SKM-1 (cell line): Measurements from ENCODE around the gene UTS2R.

Experiments used
- DNase-seq: peaks from one replicate; lab custom pipeline; 2025; ENCODE audit not compliant: unreplicated experiment; lab: John Stamatoyannopoulos, UW

The UTS2R gene

DNA sequence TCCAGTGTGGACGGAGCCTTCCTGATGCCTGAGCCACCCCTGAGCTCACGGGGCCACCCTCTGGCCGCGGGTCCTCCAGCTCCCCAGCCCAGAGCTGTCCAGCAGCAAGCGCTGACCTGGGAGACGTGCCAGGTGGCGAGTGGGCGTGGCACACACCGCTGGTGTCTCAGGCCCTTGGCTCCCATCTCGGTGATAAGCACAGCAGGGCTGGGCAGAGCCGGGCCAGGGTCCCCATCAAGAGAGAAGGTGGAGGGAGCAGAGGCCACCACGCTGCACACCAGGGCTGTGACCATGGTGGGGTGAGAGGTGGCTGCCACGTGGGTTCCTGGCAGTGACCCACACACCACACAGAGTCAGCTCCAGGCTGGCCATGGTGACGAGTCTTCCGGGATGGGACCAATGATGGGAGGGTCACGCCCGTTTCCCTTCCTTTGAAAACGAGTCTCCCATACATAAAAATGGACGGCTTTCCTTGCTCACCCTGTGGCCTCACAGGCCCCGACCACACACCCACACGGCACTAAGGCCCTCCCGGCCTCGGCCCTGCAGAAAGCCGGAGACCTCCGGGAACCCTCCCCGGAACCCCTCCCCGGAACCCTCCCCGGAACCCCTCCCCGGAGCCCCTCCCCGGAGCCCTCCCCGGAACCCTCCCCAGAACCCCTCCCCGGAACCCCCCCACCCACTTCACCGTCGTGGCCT lies 16.8 kb downstream of the UTS2R start:
- DNase-seq = no peak

DNA sequence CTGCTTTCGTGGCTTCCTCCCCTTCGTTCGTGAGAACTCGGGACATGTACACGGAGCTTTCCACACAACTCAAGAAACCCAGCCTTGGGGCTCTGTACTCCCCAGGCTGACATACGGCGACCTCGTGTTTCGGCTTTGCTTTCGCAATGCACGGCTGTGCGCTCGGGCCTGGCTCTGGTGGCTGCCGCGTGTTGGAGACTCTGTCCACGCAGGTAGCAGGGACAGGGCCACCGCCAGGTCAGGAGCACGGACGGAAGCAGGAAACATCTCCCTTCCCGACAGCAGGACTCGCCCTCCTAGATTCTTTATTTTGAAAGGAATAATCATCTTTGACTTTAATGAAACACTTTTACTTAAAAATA lies 17.3 kb downstream of the UTS2R start:
- no peak for DNase-seq

DNA sequence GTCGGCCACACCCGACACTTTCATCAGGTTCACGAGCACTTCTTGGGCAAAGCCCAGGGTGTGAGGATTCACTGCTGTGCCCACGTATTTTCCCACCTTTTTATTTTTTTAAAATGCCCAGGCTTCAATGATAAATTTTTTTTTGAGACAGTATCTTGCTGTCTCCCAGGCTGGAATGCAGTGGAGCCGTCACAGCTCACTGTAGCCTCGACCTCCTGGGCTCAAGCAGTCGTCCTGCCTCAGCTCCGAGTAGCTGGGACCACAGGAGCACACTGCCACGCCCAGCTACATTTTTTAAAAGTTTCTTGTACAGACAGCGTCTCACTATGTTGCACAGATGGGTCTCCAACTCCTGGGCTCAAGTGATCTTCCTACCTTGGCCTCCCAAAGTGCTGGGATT lies 17.8 kb downstream of the UTS2R start:
- no peak for DNase-seq

DNA sequence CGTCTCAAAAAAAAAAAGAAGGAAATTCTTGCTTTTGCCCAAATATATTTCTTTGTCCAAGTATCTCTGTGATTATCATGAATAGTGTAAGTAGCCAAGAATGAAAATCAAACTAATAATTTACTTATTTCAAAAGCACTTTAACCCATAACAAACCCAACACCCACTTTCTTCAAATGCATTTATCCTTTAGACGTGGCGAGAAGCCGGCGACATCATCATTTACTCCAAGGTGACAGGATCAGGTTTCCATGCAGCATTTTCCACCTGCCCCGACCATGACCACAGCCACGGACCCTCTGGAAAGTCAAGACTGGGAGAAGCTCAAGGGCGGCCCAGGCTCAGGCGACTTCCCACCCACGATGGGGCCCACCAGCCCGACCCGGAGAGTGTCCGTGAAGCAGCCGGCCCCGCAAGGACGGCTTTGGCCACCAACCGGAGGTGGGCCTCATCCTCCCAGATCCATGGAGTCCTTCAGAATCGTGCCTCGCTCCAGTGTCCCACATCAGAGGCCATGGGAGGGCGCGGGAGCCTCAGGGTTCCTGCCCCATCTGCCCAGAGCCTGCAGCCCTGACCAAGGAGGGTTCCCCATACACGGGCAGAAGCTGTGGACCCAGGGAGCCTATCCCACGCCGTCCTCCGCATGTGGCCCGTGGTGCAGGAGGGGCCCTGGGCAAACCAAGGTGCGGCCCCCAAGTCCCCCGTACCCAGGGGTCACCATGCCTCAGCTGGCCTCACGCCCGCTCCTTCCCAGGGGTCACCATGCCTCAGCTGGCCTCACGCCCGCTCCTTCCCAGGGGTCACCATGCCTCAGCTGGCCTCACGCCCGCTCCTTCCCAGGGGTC lies 18.7 kb downstream of the UTS2R start:
- no peak for DNase-seq

DNA sequence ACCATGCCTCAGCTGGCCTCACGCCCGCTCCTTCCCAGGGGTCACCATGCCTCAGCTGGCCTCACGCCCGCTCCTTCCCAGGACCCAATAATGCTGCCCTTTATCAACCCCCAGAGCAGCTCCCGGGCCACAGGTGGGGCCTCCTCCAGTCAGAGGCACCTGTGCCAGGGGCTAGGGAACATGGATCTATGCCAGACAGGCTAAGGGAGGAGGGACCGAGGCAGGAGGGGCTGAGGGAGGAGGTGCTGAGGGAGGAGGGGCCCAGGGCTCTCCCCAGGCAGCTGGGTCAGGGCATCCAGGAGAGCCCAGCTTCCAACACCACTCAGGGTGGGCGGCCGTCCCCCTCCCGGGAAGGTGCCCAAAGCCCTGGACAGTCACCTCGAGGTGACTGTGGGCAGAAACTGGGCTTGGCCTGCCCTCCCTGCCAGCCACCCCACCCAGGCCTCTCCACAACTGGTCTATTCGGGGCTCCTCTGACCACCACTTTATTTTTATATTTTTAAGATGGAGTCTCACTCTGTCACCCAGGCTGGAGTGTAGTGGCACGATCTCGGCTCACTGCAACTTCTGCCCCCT lies 19.4 kb downstream of the UTS2R start:
- no peak for DNase-seq

DNA sequence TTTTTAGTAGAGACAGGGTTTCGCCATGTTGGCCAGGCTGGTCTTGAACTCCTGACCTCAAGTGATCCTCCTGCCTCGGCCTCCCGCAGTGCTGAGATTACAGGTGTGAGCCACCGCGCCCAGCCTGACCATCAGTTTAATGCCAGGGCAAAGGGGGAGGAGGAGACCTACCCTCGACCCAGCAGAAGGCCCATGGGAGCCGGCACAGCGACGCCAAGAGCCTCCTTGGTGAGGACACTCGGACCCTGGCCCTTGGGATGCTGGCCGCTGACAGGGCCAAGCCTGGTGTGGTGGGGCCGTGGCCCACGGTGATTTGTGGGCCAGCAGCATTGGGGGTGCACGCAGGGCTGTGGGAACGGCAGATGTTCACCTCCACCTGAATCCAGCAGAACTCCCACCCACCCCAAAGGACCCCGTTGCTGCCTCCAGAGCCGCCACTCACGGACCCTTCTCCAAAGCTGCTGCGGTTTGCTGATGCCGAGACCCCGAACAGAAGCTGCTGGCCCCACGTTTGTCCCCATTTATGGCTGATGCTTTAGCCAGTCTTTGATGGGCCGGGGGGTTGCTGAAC lies 20.0 kb downstream of the UTS2R start:
- DNase-seq = no peak

DNA sequence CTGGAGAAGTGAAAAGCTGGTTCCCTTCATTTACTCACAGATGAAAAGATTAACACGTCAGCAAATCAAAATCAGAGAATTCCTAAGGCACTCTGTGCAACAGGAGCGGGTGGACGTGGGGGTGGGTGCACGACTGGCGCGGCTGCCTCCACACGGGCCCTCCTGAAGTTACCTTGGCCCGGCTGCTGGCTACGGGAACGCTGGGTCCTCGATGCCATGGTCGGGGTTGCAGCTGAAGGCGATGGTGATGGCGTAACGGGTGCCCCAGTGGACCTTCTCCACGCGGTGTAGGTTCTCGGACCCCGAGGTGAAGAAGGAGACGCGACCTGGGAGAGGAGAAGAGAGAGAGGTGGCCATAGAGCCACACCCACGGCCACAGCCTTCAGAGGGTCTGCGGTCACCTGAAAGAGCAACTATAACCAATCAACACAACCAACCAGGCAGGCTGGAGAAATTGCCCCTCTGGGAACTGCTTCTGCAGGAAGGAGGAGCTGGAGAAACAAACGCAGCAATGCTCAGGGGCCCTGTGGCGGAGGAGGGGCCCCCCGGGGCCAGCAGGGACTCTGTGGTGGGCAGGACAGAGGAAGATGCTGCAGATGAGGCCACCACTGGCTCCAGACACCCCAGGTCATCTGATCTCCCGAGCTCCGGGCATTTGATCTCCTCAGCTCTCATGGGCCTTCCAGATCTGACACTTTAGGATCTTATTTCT lies 20.8 kb downstream of the UTS2R start:
- no peak for DNase-seq

DNA sequence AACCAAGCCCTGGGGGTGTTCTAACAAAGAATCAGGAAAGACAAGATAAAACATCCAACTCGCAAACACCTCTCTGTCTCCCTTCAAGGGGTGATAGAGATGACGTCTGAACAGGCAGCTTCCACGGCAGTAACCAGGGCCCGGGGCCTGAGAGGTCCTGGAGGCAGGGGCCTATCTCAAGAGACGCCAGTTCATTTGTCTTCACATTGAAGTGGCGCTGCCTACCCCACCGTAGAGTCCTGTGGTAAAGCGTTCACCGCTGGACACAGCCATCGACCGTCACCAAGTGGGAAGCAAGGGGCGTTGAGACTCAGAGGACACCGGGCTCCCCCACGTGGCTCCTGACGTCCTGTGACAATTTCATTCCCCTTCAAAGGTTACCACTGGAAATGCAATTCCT lies 21.4 kb downstream of the UTS2R start:
- no peak for DNase-seq

DNA sequence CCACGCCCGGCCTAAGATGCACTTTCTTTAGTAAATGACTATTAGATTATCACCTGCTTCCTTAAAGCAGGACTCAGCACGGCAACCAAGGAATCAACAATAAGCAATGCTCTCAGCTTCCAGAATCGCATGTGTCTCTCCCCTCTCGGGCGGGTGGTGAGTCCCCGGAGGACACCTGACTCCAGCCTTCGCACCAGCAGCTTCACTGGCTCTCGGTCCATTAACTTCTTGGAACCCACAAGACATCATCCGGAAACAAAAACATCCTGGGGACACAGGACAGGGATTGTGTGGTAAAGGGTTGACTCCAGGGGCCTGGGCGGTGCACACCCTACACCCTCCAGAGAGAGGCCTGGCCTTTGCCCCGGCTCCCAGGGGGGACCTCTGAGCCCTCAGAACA lies 22.7 kb downstream of the UTS2R start:
- DNase-seq = no peak

DNA sequence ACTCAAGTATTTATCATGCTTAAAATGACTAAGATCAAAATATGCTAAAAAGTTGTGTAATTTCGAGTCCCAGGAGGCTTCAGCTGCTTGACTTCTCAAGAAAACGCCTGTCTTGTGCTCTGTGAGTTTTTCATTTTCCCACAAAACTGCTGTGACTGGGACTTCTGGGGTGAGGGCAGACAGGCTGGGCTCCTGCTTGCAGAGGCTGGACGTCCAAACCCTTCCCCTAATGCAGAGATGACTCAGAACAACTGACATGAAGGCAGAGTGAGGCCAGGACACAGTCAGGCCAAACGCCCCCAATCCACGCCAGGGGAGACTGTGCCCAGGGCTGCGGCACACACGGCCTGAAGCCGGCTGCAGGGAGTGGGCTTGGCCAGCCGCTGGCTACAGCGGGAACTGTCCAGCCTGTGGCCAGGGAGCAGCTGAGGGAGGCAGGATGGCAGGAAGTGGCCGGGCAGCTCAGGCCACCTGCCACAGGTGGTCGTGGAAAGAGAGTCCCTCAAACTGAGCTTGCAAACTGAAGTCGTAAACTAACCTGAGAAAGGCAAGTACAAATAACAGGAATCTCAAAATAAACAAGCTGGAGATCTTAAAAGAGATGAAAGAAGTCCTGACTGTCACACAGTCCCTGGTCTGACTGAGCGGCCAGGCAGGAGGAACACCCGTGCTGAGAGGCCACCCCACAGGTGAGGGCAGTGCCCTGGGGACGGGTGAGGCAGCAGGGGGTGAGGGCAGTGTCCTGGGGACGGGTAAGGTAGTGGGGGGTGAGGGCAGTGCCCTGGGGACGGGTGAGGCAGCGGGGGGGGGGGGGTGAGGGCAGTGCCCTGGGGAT lies 25.3 kb downstream of the UTS2R start:
- DNase-seq = no peak

DNA sequence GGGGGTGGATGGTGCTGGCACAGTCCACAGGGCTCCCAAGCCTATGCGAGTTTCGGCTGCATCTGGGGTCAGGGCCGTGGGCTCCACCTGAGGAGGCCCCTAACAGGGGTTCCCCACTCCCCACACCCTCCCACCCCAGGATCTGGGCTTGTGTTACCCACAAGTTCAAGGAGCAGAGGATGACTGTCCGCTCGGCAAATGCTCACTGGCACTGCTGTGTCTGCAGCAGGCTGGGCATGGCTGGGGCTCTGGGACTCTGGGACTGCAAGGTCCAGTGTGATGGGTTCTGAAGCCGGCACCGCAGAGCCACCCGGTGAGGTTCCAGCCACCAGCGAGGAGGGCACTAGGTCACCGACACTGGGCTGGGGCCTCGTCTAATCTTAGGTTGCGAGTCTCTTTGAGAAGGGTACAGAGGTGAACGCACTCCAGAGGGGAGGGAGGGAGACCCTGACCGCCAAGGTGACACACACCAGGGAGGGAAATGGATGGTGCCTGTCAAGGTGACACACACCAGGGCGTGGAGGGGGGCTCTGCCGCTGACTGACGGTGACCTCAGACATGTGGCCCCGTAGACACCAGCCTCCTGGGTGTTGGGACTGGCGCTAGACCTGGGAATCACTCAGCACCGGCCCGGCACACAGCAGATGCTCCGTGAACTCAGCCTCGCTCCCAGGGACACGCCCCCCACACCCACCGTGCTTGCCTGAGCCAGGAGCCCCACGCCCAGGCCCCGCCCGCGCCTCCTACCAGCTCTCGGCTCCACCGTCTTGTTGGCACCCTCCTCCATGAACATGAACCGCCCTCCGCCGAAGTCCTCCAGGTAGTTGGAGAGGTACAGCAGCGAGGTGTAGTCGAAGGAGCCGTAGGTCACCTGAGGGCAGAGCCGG lies 26.1 kb downstream of the UTS2R start:
- DNase-seq = no peak

DNA sequence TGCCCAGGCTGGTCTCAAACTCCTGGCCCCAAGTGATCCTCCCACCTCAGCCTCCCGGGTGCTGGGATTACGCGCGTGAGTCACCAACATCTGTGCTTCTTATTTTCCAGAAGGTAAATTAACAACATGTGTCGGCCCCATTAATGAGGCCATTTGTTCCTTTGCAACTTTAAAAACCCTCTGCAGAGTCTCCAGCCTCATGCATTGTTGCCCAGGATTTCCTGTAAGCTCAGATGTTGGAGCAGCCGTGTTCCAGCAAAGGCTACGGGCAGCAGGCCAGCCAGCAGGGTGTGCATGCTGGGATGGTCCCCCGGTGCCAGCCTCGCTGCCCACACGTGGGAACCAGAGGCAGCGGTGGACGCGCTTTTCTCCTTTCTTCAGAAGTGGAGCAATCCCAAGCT lies 27.5 kb downstream of the UTS2R start:
- no peak for DNase-seq

DNA sequence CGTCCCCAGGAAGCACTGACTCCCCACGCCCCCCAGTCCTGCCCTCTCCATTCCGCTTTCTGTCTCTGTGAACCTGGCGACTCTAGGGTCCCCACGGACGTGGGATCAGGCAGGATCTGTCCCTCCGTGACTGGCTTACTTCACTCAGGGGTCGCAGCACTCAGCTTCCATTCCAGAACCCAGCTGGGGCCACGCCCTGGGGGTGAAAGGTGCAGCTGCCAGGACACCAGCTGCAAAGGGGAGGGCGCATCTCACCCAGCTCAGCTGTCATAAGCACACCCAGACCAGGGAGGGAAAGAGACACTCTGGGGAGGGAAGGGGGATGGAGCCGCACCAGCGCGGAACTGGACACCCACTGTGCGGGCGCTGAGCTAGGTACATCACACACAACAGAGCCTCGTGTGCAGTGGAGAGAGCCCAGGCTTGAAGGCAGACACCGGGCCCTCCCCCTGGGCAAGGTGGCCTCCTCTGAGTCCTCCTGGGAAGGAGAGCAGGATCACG lies 28.1 kb downstream of the UTS2R start:
- DNase-seq = no peak

DNA sequence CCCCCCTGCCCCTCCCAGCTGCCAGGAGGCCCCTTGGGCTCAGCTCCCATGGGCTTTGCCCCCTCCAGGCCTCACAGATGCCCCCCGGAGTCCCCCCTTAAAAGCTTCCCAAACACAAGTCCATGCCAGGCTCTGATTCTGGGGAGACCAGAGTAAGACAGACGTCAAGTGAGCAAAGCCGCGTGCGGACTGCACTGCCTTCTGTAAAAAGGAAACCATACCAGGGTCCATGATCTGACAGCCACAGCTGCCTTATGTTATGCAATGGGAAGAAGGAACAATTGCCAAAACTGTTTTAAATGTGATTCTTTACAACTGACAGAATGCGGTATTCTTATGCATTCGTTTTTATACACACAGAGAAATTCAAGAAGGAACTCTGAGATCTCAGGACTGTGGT lies 28.6 kb downstream of the UTS2R start:
- peak; percentile 34 for DNase-seq

DNA sequence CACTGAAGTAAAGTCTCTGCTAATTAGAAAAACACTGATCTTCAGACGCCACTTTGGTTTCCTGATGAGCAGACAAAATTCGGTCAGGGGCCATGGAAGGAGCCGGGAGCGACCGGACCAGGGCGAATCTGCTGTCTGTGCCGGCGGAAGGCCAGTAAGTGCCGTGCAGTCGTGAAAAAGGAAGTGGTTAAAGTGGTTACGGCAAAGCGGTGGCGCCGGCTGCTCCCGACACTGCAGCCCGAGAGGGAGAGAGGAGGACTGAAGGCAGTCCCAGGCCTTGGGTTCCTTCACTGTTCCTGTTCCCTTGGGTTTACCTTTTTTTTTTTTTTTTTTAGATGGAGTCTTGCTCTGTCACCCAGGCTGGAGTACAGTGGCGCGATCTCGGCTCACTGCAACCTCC lies 29.3 kb downstream of the UTS2R start:
- peak; percentile 91 for DNase-seq

DNA sequence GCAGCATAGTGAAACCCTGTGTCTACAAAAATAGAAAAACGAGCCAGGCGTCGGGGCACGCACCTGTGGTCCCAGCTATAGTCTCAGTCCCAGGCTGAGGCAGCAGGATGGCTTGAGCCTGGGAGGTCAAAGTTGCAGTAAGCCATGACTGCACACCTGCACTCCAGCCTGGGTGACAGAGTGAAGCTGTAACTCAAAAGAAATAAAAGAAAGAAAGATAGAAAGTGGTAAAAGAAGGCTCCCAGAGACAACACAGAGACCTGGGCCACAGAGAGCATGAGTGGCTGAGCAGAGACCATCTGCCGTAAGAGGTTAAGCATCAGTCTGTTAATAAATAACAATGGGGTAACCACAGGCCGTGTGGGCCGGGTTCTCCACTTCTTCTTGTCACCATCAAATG lies 31.3 kb downstream of the UTS2R start:
- DNase-seq = no peak

DNA sequence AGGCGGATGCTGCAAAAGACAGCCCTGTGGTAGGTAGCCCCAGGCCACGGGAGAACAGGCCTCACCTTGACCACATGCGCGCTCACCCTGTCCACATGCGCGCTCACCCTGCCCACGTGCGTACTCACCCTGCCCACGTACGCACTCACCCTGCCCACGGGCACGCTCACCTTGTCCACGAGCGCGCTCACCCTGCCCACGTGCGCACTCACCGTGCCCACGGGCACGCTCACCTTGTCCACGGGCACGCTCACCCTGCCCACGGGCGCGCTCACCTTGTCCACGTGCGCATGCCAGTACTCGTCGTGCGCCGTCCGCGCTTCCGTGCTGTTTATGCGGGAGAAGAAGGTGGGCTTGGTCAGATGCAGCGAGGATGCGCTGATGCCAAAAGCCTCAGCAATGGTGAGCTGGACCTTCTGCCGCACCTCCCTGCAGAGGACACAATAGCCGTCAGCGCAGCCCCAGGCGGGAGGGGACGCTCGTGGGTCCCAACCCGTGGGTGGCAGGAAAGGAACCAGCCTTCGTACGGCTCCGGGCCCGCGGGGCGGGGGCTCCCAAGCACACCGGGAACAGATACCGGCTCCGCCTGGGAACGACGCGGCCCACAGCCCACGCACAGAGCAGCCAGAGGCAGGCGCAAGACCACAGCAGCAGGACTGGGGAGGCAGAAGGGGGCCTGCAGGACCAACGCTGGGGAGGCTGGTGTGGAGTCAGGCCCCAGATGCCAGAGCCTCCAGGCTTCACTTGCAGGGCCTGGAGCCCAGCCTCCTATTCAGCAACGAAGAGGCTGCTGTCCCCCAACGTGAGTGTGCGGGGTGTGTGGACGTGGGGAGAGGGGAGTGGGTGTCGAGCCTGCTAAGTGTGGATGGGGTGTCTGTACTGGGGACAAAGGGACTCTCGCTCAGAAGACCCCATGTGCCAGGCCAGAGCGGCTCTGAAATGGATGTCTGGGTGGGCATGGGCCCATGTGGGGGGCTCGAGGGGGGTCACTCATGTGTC lies 32.4 kb downstream of the UTS2R start:
- DNase-seq = no peak

DNA sequence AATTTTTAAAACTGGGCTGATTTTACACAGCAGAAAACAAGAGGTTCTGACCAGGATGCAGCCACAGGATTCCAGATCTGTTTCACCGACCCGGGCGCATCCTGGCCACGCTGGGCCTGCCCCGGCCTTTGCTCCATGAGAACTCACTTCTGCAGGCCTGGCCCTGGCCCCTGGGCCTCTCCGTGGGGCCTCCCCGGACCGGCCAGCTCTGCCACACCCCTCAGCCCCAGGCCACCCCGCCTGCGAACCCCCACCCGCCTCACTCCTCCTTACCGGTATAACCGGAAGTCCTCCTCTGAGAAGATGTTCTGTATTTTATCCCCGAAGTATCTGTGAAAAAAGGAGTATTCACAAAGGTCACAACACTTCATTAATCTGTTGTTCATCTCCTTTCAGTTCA lies 33.5 kb downstream of the UTS2R start:
- DNase-seq = no peak
